ENCODE data around the gene HELZ.

GRCh38 chr17:67092291-67092690, 152.7 kb downstream of the HELZ start:
- no peak for TF ChIP-seq EZH2 (IDR thresholded peaks at IDR 0.05; ENCODE audit: insufficient read depth, poor library complexity, severe bottlenecking)
- no peak for TF ChIP-seq EZH2phosphoT487 (IDR thresholded peaks at IDR 0.05; ENCODE audit: insufficient read depth, low read depth)
